ENCODE results near the gene THSD7A.
"Not testable (repeated sequence)": the region's sequence is repeated elsewhere in the genome, so short reads cannot be mapped to it uniquely, and the experiment has no call there.

THSD7A gene

GRCh38 chr7:11443934-11444333 lies 388.1 kb downstream of the THSD7A start:
- not testable (repeated sequence) for DNase-seq

GRCh38 chr7:11437994-11438393 lies 394.0 kb downstream of the THSD7A start:
- no peak for DNase-seq

- DNase-seq = no peak
These were observed 395.0 kb downstream of the THSD7A start for GRCh38 chr7:11436773-11437524.

- DNase-seq = no peak
These were observed 395.7 kb downstream of the THSD7A start for GRCh38 chr7:11436316-11436715.

GRCh38 chr7:11434366-11434765 lies 397.6 kb downstream of the THSD7A start:
- no peak for DNase-seq

GRCh38 chr7:11430841-11431240 lies 401.2 kb downstream of the THSD7A start:
- no peak for DNase-seq

- DNase-seq = no peak
These were observed 401.9 kb downstream of the THSD7A start for GRCh38 chr7:11430112-11430511.

GRCh38 chr7:11428877-11429581 lies 403.0 kb downstream of the THSD7A start:
- DNase-seq = no peak

GRCh38 chr7:11427686-11428273 lies 404.2 kb downstream of the THSD7A start:
- DNase-seq = no peak

- no peak for DNase-seq
These were observed 408.0 kb downstream of the THSD7A start for GRCh38 chr7:11424006-11424405.

GRCh38 chr7:11420049-11420448 lies 411.9 kb downstream of the THSD7A start:
- DNase-seq = no peak

GRCh38 chr7:11416641-11417458 lies 415.1 kb downstream of the THSD7A start:
- DNase-seq = no peak

- no peak for DNase-seq
These were observed 416.9 kb downstream of the THSD7A start for GRCh38 chr7:11415101-11415500.

GRCh38 chr7:11413901-11414300 lies 418.1 kb downstream of the THSD7A start:
- no peak for DNase-seq

GRCh38 chr7:11412036-11412435 lies 420.0 kb downstream of the THSD7A start:
- no peak for DNase-seq

- DNase-seq = no peak
These were observed 421.0 kb downstream of the THSD7A start for GRCh38 chr7:11410656-11411644.

- no peak for DNase-seq
These were observed 427.6 kb downstream of the THSD7A start for GRCh38 chr7:11404355-11404754.

- DNase-seq = no peak
These were observed 428.2 kb downstream of the THSD7A start for GRCh38 chr7:11403781-11404180.

GRCh38 chr7:11394438-11394837 lies 437.6 kb downstream of the THSD7A start:
- no peak for DNase-seq

- no peak for DNase-seq
These were observed 452.4 kb downstream of the THSD7A start for GRCh38 chr7:11379641-11380040.

- DNase-seq = no peak
These were observed 455.5 kb downstream of the THSD7A start for GRCh38 chr7:11376529-11376928.

- DNase-seq = no peak
These were observed 457.4 kb downstream of the THSD7A start for GRCh38 chr7:11374629-11375028.
